Naive thymus-derived CD4-positive, alpha-beta T cell (primary cell): ENCODE data around the gene KLHL30. TPM values are rescaled to one million over a fixed set of nuclear protein-coding genes. Genes with fewer than 3 reads are reported as not detected.

Source experiments
- polyA plus RNA-seq, 2 donors: library from polyadenylated mRNA; unstranded; fragments of 300-500 nt; fragmentation: Illumina TruSeq; gene quantifications; one replicate each; pipeline ENCODE4 v1.2.3, GENCODE V29; 2021
- total RNA-seq, 6 experiments: library from RNA in 5 of 6; stranded (reverse) in 5 of 6; gene quantifications; 1 replicate in 5 of 6; 2 replicates in 1 of 6; pipeline ENCODE4 v1.2.3 and lab custom pipeline; 2021 to 2026

Gene KLHL30
- total and polyA plus RNA-seq, 7 experiments from 2014 or later, result not detected

Other genes starting within 250 kb of the KLHL30 start
- gene UBE2F, start 171.7 kb upstream of the KLHL30 start, total RNA-seq, result 10 to 100 TPM; 42.5 to 80.9 (median 48.3) TPM
- gene UBE2F, start 171.7 kb upstream of the KLHL30 start, polyA plus RNA-seq, result 100 to 1,000 TPM in 1 of 2 donors, 10 to 100 TPM in 1; 95.6 to 114 TPM
- 10 to 100 TPM; 16.1 to 47.3 (median 29.1) TPM for gene SCLY, start 77.7 kb upstream of the KLHL30 start, total RNA-seq
- 10 to 100 TPM; 12.2 to 14.1 TPM for gene SCLY, start 77.7 kb upstream of the KLHL30 start, polyA plus RNA-seq
- gene ESPNL, start 38.3 kb upstream of the KLHL30 start, total RNA-seq, result under 1 TPM in 4 of 5 experiments, not detected in 1; 0.07 to 0.35 (median 0.31) TPM
- not detected for gene ESPNL, start 38.3 kb upstream of the KLHL30 start, polyA plus RNA-seq
- under 1 TPM in 2 of 5 experiments, not detected in 3; 0.29 to 0.31 TPM for gene ERFE, start 20.3 kb downstream of the KLHL30 start, total RNA-seq
- not detected for gene ERFE, start 20.3 kb downstream of the KLHL30 start, polyA plus RNA-seq
- gene ILKAP, start 65.0 kb downstream of the KLHL30 start, total RNA-seq, result 100 to 1,000 TPM in 2 of 5 experiments, 10 to 100 TPM in 3; 68.1 to 126 (median 90.9) TPM
- gene ILKAP, start 65.0 kb downstream of the KLHL30 start, polyA plus RNA-seq, result 10 to 100 TPM; 40.6 to 48.1 TPM
- gene HES6, start 101.4 kb downstream of the KLHL30 start, total RNA-seq, result 1 to 10 TPM in 4 of 5 experiments, under 1 TPM in 1; 0.73 to 2.7 (median 2.4) TPM
- gene HES6, start 101.4 kb downstream of the KLHL30 start, polyA plus RNA-seq, result 1 to 10 TPM in 1 of 2 donors, under 1 TPM in 1; 0.61 to 1.3 TPM
- 10 to 100 TPM; 13.5 to 28.6 (median 14.3) TPM for gene PER2, start 149.9 kb downstream of the KLHL30 start, total RNA-seq
- 10 to 100 TPM in 1 of 2 donors, 1 to 10 TPM in 1; 7.0 to 10.1 TPM for gene PER2, start 149.9 kb downstream of the KLHL30 start, polyA plus RNA-seq
- gene TRAF3IP1, start 181.8 kb downstream of the KLHL30 start, total RNA-seq, result 10 to 100 TPM in 2 of 5 experiments, 1 to 10 TPM in 3; 6.2 to 13.3 (median 9.4) TPM
- gene TRAF3IP1, start 181.8 kb downstream of the KLHL30 start, polyA plus RNA-seq, result 1 to 10 TPM; 4.3 to 5.7 TPM